Esophagus muscularis mucosa (tissue), 4 donors: Measurements from ENCODE around the gene ENAM. TPM values are rescaled to one million over a fixed set of nuclear protein-coding genes. Genes with fewer than 3 reads are reported as not detected.
"Not testable (repeated sequence)": the region's sequence is repeated elsewhere in the genome, so short reads cannot be mapped to it uniquely, and the experiment has no call there.

Experiments
- DNase-seq: peaks from one replicate; pipeline ENCODE4 v3.0.0-alpha.2; 2017; ENCODE audit errors: extremely low spot score
- H3K27ac ChIP-seq, 4 donors: fragments of 200-600 bp; sonication (generic); replicated peaks in 1 of 4; 1 replicate in 3 of 4; 2 replicates in 1 of 4; pipeline ENCODE4 v1.5.1; 2016 to 2019; ENCODE audit warnings: mild to moderate bottlenecking in 1 of 4
- H3K27me3 ChIP-seq, 4 donors: fragments of 200-600 bp; sonication (generic); one replicate each; pipeline versions ENCODE4 v1.5.1 to v1.6.0; 2016 to 2019
- H3K36me3 ChIP-seq, 4 donors: fragments of 200-600 bp; sonication (generic); one replicate each; pipeline ENCODE4 v1.5.1; 2016 to 2019
- H3K4me1 ChIP-seq, 4 donors: fragments of 200-600 bp; sonication (generic); one replicate each; pipeline ENCODE4 v1.5.1; 2016 to 2019
- H3K4me3 ChIP-seq, 4 donors: fragments of 200-600 bp; sonication (generic); 1 replicate in 2 of 4; 2 replicates in 2 of 4; pipeline ENCODE4 v1.5.1; 2016 to 2019; ENCODE audit warnings: mild to moderate bottlenecking in 4 of 4, moderate library complexity in 1 of 4
- H3K9me3 ChIP-seq, 4 donors: fragments of 200-600 bp; sonication (generic); 1 replicate in 3 of 4; 2 replicates in 1 of 4; pipeline ENCODE4 v1.5.1; 2016 to 2019
- EP300 ChIP-seq: sonication (generic); formaldehyde crosslinking; IDR thresholded peaks from one replicate; pipeline ENCODE4 v1.6.1; 2017; ENCODE audit warnings: antibody characterized with exemption
- POLR2A ChIP-seq: fragments of 450-650 bp; IDR thresholded peaks from one replicate; pipeline ENCODE4 v1.6.1; 2017; ENCODE audit warnings: antibody characterized with exemption, moderate library complexity, mild to moderate bottlenecking, low read depth
- POLR2AphosphoS5 ChIP-seq, 2 donors: sonication (generic); formaldehyde crosslinking; IDR thresholded peaks; one replicate each; pipeline ENCODE4 v1.6.1; 2017; ENCODE audit warnings: antibody characterized with exemption in 2 of 2
- WGBS: methylation state at CpG from one replicate; pipeline ENCODE4 v1.1.5; 2018; 5-methylcytosine and 5-hydroxymethylcytosine counted together
- intact Hi-C: fragments of 100-400 bp; cut with DNase I; formaldehyde crosslinking; loops from one replicate; pipeline ENCODE4 v1.15.1; 2023
- total RNA-seq, 4 donors: library from RNA; depleted of rRNA; stranded (reverse); fragments of >200 nt; gene quantifications; one replicate each; pipeline versions ENCODE4 v1.1.0 to v1.2.1, GENCODE V29; 2016
- TF ChIP-seq, protein P1 (sequence below), 3 experiments: fragments of 200-600 bp in 2 of 3; fragments of 450-650 bp in 1 of 3; sonication (generic) in 2 of 3; IDR thresholded peaks; one replicate each; pipeline ENCODE4 v1.5.1; 2017 to 2019; ENCODE audit warnings: antibody characterized with exemption in 3 of 3, mild to moderate bottlenecking in 2 of 3, moderate library complexity in 1 of 3

Gene ENAM
- total RNA-seq, 4 donors from 2014 or later: not detected

DNA sequence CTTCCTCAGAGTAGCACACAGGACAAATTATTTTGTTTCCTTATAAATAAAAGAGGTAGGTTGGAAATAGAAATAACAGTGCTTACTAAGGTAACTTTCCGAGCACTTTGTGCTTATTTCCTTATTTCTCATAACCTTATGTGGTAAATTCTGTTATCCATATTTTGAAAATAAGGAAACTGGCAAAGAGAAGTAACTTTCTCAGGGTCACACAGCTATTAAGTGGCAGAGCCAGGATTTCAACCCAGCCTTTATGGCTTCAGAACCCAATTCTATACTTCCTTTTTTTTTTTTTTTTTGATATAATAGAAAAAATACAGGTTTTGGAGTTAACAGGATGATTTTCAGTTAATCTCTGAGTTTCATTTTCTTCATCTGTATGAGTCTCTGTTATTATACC is 63.1 kb downstream of the ENAM start:
- Histone ChIP-seq H3K36me3 (peaks cover 0 to 14% (median 5%) of the 10 kb centered on the region in 4 donors), H3K4me3 (no peak overlapping the region), H3K27me3 (no peaks in the 10 kb centered on the region), H3K9me3 (no peaks in the 10 kb centered on the region), H3K27ac (no peak overlapping the region), H3K4me1 (peaks cover 30 to 46% (median 38%) of the 10 kb centered on the region in 4 donors)
- intact Hi-C loops: no loop called here
- no peak for TF ChIP-seq POLR2AphosphoS5 (IDR thresholded peaks at IDR 0.05)
- TF ChIP-seq POLR2A: no peak
- TF ChIP-seq EP300: no peak
- TF ChIP-seq, protein P1, sequence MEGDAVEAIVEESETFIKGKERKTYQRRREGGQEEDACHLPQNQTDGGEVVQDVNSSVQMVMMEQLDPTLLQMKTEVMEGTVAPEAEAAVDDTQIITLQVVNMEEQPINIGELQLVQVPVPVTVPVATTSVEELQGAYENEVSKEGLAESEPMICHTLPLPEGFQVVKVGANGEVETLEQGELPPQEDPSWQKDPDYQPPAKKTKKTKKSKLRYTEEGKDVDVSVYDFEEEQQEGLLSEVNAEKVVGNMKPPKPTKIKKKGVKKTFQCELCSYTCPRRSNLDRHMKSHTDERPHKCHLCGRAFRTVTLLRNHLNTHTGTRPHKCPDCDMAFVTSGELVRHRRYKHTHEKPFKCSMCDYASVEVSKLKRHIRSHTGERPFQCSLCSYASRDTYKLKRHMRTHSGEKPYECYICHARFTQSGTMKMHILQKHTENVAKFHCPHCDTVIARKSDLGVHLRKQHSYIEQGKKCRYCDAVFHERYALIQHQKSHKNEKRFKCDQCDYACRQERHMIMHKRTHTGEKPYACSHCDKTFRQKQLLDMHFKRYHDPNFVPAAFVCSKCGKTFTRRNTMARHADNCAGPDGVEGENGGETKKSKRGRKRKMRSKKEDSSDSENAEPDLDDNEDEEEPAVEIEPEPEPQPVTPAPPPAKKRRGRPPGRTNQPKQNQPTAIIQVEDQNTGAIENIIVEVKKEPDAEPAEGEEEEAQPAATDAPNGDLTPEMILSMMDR (IDR thresholded peaks at IDR 0.05): no peak
- WGBS: 70% methylated on average over 1 of the region's 1 CpG
- no peak for DNase-seq

GRCh38 chr4:70694633-70695032 is 66.1 kb downstream of the ENAM start:
- H3K36me3 ChIP-seq: peaks cover 0 to 14% (median 5%) of the 10 kb centered on the region in 4 donors
- H3K4me3 ChIP-seq, H3K27me3 ChIP-seq, DNase-seq, H3K27ac ChIP-seq, H3K9me3 ChIP-seq, intact Hi-C loops: not testable (repeated sequence)
- peaks cover 18 to 30% (median 25%) of the 10 kb centered on the region in 4 donors for H3K4me1 ChIP-seq
- WGBS: 91% methylated on average over 7 of the region's 7 CpGs

Other genes with a start within 250 kb of the ENAM start
- not detected for gene SMR3B, start 245.6 kb upstream of the ENAM start, total RNA-seq
- not detected for gene OPRPN, start 230.8 kb upstream of the ENAM start, total RNA-seq
- gene MUC7, start 156.5 kb upstream of the ENAM start, total RNA-seq: not detected
- gene AMTN, start 110.2 kb upstream of the ENAM start, total RNA-seq: not detected
- gene AMBN, start 36.5 kb upstream of the ENAM start, total RNA-seq: not detected
- gene JCHAIN, start 37.8 kb downstream of the ENAM start, total RNA-seq: 10 to 100 TPM in 1 of 4 donors, 1 to 10 TPM in 3; 2.1 to 18.6 (median 3.9) TPM
- 10 to 100 TPM; 19.9 to 31.3 (median 21.8) TPM for gene UTP3, start 59.8 kb downstream of the ENAM start, total RNA-seq
- 10 to 100 TPM; 30.5 to 51.9 (median 33.2) TPM for gene RUFY3, start 93.2 kb downstream of the ENAM start, total RNA-seq
- gene GRSF1, start 211.1 kb downstream of the ENAM start, total RNA-seq: 10 to 100 TPM; 47.8 to 68.8 (median 53.9) TPM